IMR-90 (cell line): ENCODE data around the gene FBXW11. TPM values are rescaled to one million over a fixed set of nuclear protein-coding genes. Genes with fewer than 3 reads are reported as not detected.

Source experiments
- ATAC-seq: fragments of 200-7000 bp; cut with Tn5 transposase; 2 replicates; pipeline ENCODE4 v1.9.1; 2020; ENCODE audit warnings: low read depth, mild to moderate bottlenecking, moderate library complexity
- BruUV-seq: library from RNA; stranded (reverse); fragments of 400-500 nt; replicated peaks from 2 replicates; lab custom pipeline; 2021; lab: Mats Ljungman, UMichigan
- CTCF ChIA-PET: fragments of 300-600 bp; formaldehyde crosslinking; extraction: SDS; loops from one replicate; lab custom pipeline; 2021; ENCODE audit warnings: antibody characterized with exemption; lab: Yijun Ruan, JAX
- POLR2A ChIA-PET: fragments of 300-600 bp; sonication (Branson Sonifier 250); formaldehyde crosslinking; loops from one replicate; lab custom pipeline; 2022; ENCODE audit warnings: antibody characterized with exemption; ENCODE audit not compliant: unreplicated experiment; lab: Charles Lee
- DNase-seq: peaks from one replicate; pipeline ENCODE4 v3.0.0; 2013
- H2AFZ ChIP-seq: replicated peaks from 2 replicates; pipeline ENCODE3; 2013; ENCODE audit warnings: low read length, mild to moderate bottlenecking; ENCODE audit not compliant: poor library complexity
- H2AK5ac ChIP-seq: 2 replicates; pipeline ENCODE4 v1.6.1; 2013; ENCODE audit warnings: low read depth, low read length, inconsistent platforms
- H2AK9ac ChIP-seq: replicated peaks from 2 replicates; pipeline ENCODE3; 2013; ENCODE audit warnings: mild to moderate bottlenecking, low read depth, low read length, moderate library complexity; ENCODE audit not compliant: poor library complexity
- H2BK120ac ChIP-seq: 2 replicates; pipeline ENCODE4 v1.6.1; 2013; ENCODE audit warnings: low read depth, low read length, inconsistent platforms
- H2BK15ac ChIP-seq: 3 replicates; pipeline ENCODE4 v1.6.1; 2013; ENCODE audit warnings: low read depth, low read length, inconsistent platforms
- H2BK20ac ChIP-seq: 2 replicates; pipeline ENCODE4 v1.6.1; 2013; ENCODE audit warnings: low read depth, mild to moderate bottlenecking, inconsistent platforms, low read length, moderate library complexity
- H2BK5ac ChIP-seq: 2 replicates; pipeline ENCODE4 v1.6.1; 2013; ENCODE audit warnings: mild to moderate bottlenecking, low read depth, low read length, inconsistent platforms; ENCODE audit not compliant: poor library complexity, severe bottlenecking
- H3K14ac ChIP-seq: replicated peaks from 2 replicates; pipeline ENCODE4 v1.6.1; 2013; ENCODE audit warnings: low read depth, low read length, inconsistent platforms
- H3K18ac ChIP-seq: 2 replicates; pipeline ENCODE4 v1.6.1; 2013; ENCODE audit warnings: low read depth, low read length, control low read depth
- H3K23ac ChIP-seq: 2 replicates; pipeline ENCODE4 v1.6.1; 2013; ENCODE audit warnings: low read depth, low read length, inconsistent platforms
- H3K27ac ChIP-seq: 2 replicates; pipeline ENCODE4 v1.5.1; 2013; ENCODE audit warnings: mild to moderate bottlenecking, control low read depth, low read length; ENCODE audit not compliant: insufficient read depth
- H3K27me3 ChIP-seq: 2 replicates; pipeline ENCODE4 v1.6.1; 2013; ENCODE audit warnings: low read length; ENCODE audit not compliant: control insufficient read depth, insufficient read depth
- H3K36me3 ChIP-seq: 2 replicates; pipeline ENCODE4 v1.6.1; 2013; ENCODE audit warnings: low read length, mixed read lengths; ENCODE audit not compliant: control insufficient read depth, insufficient read depth
- H3K4ac ChIP-seq: 2 replicates; pipeline ENCODE4 v1.6.1; 2013; ENCODE audit warnings: low read depth, low read length, inconsistent platforms
- H3K4me1 ChIP-seq: 2 replicates; pipeline ENCODE4 v1.6.1; 2013; ENCODE audit warnings: low read length, mixed read lengths; ENCODE audit not compliant: control insufficient read depth, insufficient read depth
- H3K4me2 ChIP-seq: 2 replicates; pipeline ENCODE4 v1.6.1; 2013; ENCODE audit warnings: low read depth, mild to moderate bottlenecking, control low read depth, low read length, moderate library complexity
- H3K4me3 ChIP-seq: 2 replicates; pipeline ENCODE4 v1.5.1; 2013; ENCODE audit warnings: low read depth, mild to moderate bottlenecking, control low read depth, low read length, moderate library complexity; ENCODE audit not compliant: insufficient read depth
- H3K56ac ChIP-seq: 2 replicates; pipeline ENCODE4 v1.6.1; 2013; ENCODE audit warnings: low read length, inconsistent platforms; ENCODE audit not compliant: insufficient read depth; ENCODE audit errors: extremely low read depth
- H3K79me1 ChIP-seq, 2 experiments: 2 replicates each; pipeline ENCODE4 v1.6.1; 2013; ENCODE audit warnings: low read length in 2 of 2, inconsistent platforms in 1 of 2, low read depth in 1 of 2
- H3K9ac ChIP-seq: 2 replicates; pipeline ENCODE4 v1.6.1; 2013; ENCODE audit warnings: low read depth, low read length, control low read depth
- H3K9me1 ChIP-seq: 2 replicates; pipeline ENCODE4 v1.6.1; 2013; ENCODE audit warnings: low read length, inconsistent platforms; ENCODE audit not compliant: insufficient read depth
- H3K9me3 ChIP-seq: 2 replicates; pipeline ENCODE4 v1.6.1; 2013; ENCODE audit warnings: low read length; ENCODE audit not compliant: control insufficient read depth, insufficient read depth
- H4K20me1 ChIP-seq: 2 replicates; pipeline ENCODE4 v1.6.1; 2013; ENCODE audit warnings: low read length, inconsistent platforms; ENCODE audit not compliant: insufficient read depth
- H4K5ac ChIP-seq: 2 replicates; pipeline ENCODE4 v1.6.1; 2013; ENCODE audit warnings: mild to moderate bottlenecking, low read depth, low read length, control low read depth
- H4K8ac ChIP-seq, 2 experiments: 2 replicates each; pipeline ENCODE4 v1.6.1; 2013; ENCODE audit warnings: low read depth in 2 of 2, low read length in 2 of 2, control low read depth in 1 of 2, inconsistent platforms in 1 of 2
- H4K91ac ChIP-seq: 2 replicates; pipeline ENCODE4 v1.6.1; 2013; ENCODE audit warnings: low read depth, low read length, inconsistent platforms; ENCODE audit not compliant: insufficient read depth
- BHLHE40 ChIP-seq: fragments of 150-350 bp; IDR thresholded peaks from 2 replicates; pipeline ENCODE4 v1.6.1; 2016; ENCODE audit warnings: mild to moderate bottlenecking, low read depth, low read length
- CEBPB ChIP-seq: IDR thresholded peaks from 2 replicates; pipeline ENCODE4 v1.6.1; 2012; ENCODE audit warnings: low read depth, low read length, improper control_type of control experiment
- CHD1 ChIP-seq: IDR thresholded peaks from 2 replicates; pipeline ENCODE4 v1.6.1; 2012; ENCODE audit warnings: low read depth, low read length, improper control_type of control experiment
- FOS ChIP-seq: fragments of 150-350 bp; IDR thresholded peaks from 2 replicates; pipeline ENCODE4 v1.6.1; 2016; ENCODE audit warnings: low read depth, low read length
- MAZ ChIP-seq: IDR thresholded peaks from 2 replicates; pipeline ENCODE4 v1.6.1; 2012; ENCODE audit warnings: low read depth, mild to moderate bottlenecking, low read length, improper control_type of control experiment, moderate library complexity, borderline replicate concordance
- MXI1 ChIP-seq: IDR thresholded peaks from 2 replicates; pipeline ENCODE4 v1.6.1; 2012; ENCODE audit warnings: low read depth, mild to moderate bottlenecking, low read length, moderate library complexity, borderline replicate concordance
- POLR2A ChIP-seq: IDR thresholded peaks from 2 replicates; pipeline ENCODE4 v1.6.1; 2012; ENCODE audit warnings: mild to moderate bottlenecking, low read depth, low read length
- RFX5 ChIP-seq: IDR thresholded peaks from 2 replicates; pipeline ENCODE4 v1.8.0; 2012; ENCODE audit warnings: low read depth, mild to moderate bottlenecking, low read length, moderate library complexity
- SMC3 ChIP-seq: fragments of 150-350 bp; IDR thresholded peaks from 2 replicates; pipeline ENCODE4 v1.6.1; 2016; ENCODE audit warnings: low read depth, mild to moderate bottlenecking, antibody characterized with exemption, low read length, moderate library complexity
- WGBS, 2 experiments: methylation state at CpG; one replicate each; pipeline versions ENCODE4 v1.1.5 to v1.1.7; 2013; ENCODE audit warnings: missing lambda C conversion rate in 2 of 2; ENCODE audit not compliant: insufficient read length in 1 of 2; ENCODE audit errors: extremely low coverage in 2 of 2; 5-methylcytosine and 5-hydroxymethylcytosine counted together
- dilution Hi-C: fragments of 300-500 bp; cut with HindIII; formaldehyde crosslinking; loops from one replicate; pipeline ENCODE4 v1.14.3; 2018; ENCODE audit warnings: low sequenced_read_pairs; ENCODE audit not compliant: unreplicated experiment
- in situ Hi-C: fragments of 300-500 bp; cut with MboI; formaldehyde crosslinking; loops from 3 replicates; pipeline ENCODE4 v1.14.3; 2019; ENCODE audit warnings: low sequenced_read_pairs, inconsistent platforms, mixed read lengths
- intact Hi-C: fragments of 100-400 bp; cut with micrococcal nuclease; formaldehyde crosslinking; loops from 2 replicates; pipeline ENCODE4 v1.10.0; 2022
- polyA plus RNA-seq, 3 experiments: library from polyadenylated mRNA; depleted of rRNA; stranded (reverse); fragments of >200 nt; gene quantifications; 2 replicates each; pipeline ENCODE4 v1.2.3, GENCODE V29; 2012; ENCODE audit warnings: low replicate concordance in 1 of 3
- total RNA-seq: library from RNA; depleted of rRNA; stranded (reverse); fragments of >200 nt; gene quantifications from 2 replicates; pipeline ENCODE4 v1.2.3, GENCODE V29; 2012
- TF ChIP-seq, protein P1 (sequence below): conservative IDR thresholded peaks from 2 replicates; pipeline ENCODE4 v1.5.1; 2012; ENCODE audit warnings: mild to moderate bottlenecking, low read depth, low read length, improper control_type of control experiment
- TF ChIP-seq, protein P2 (sequence below): fragments of 150-350 bp; IDR thresholded peaks from 2 replicates; pipeline ENCODE4 v1.6.1; 2016; ENCODE audit warnings: low read depth, mild to moderate bottlenecking, low read length, moderate library complexity, borderline replicate concordance
- TF ChIP-seq, protein P3 (sequence below): fragments of 150-350 bp; IDR thresholded peaks from 2 replicates; pipeline ENCODE4 v1.6.1; 2017; ENCODE audit warnings: mild to moderate bottlenecking, antibody characterized with exemption, low read length, low read depth

The FBXW11 gene
- total and polyA plus RNA-seq, 2 of the 4 experiments (the other 2 are of a cell fraction), result 34.3 to 97.1 TPM

DNA sequence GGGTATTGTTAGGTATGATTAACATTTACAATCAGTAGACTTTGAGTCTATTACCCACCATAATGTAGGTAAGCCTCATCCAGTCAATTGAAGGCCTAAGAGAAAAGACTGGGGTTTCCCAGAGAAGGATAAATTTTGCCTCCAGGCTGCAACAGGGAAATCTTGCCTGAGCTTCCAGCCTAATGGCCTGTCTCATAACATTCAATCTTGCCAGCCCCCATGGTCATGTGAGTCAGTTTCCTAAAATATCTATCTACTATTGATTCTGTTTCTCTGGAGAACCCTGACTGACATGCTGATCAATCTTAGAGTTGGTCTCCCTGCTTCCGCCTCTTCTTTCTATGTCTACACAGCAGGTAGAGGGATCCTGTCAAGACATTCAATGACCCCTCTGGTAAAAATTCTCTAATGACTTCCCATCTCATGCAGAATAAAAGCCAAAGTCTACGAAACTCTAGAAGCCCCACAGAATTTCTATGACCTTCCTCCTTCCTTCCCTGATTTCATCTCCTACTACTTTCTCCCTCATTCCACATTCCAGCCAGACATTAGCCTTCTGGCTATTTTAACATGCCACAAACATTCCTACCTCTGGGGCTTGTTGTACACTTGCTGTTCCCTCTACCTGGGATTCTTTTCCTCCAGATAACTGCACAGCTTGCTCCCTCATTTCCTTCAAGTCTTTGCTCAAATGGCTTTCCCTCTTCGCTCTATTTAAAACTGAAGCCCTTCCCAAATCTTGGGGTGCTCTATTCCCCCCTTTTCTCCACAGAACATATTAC lies 60.2 kb downstream of the FBXW11 start (continued):
- TF ChIP-seq CEBPB, result no peak

DNA sequence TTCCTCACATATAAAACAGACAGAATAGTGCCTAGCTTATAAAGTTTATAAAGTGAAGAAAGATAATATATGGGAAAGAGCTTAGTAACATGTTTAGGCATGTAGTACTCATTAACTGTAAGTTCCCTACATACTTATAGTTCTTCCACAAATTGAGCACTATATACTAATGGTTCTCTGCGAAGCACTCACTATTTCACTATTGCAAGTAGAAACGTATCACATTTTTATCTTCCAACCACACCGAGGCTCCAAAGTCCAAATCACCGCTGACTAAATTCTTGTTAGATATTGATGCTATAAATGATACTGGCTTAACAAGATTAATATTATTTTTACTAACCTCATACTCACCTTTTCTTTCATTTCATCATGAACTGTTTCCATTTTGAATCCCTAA lies 61.0 kb downstream of the FBXW11 start:
- Histone ChIP-seq H3K9me1 (peaks cover 3% of the 10 kb centered on the region; the same call in 1 of the 2 replicates), H3K23ac (no peak overlapping the region), H2BK20ac (no peak overlapping the region), H3K27me3 (no peaks in the 10 kb centered on the region), H4K5ac (no peak overlapping the region), H3K14ac (no peak overlapping the region), H2BK5ac (peak overlapping the region; percentile 56), H4K8ac (no peak overlapping the region), H3K79me1 (peaks cover 18 to 48% of the 10 kb centered on the region in 2 experiments; a peak in 3 of 4 replicates), H3K56ac (no peak overlapping the region), H2AK9ac (no peak overlapping the region), H3K27ac (peak overlapping the region; percentile 64; the same call in 1 of the 2 replicates), H2BK120ac (no peak overlapping the region), H3K9me3 (no peaks in the 10 kb centered on the region), H3K4me1 (no peaks in the 10 kb centered on the region; the same call in none of the 2 replicates), H3K4ac (no peak overlapping the region; the same call in 1 of the 2 replicates), H2AFZ (no peak overlapping the region), H4K91ac (no peak overlapping the region), H3K36me3 (no peaks in the 10 kb centered on the region), H3K4me3 (no peak overlapping the region), H3K18ac (no peak overlapping the region), H4K20me1 (peaks cover 34% of the 10 kb centered on the region), H2BK15ac (no peak overlapping the region), H3K9ac (no peak overlapping the region), H3K4me2 (peak overlapping the region; percentile 69; the same call in 1 of the 2 replicates), H2AK5ac (no peak overlapping the region)
- ATAC-seq (peak; percentile 48), DNase-seq (no peak)
- POLR2A ChIA-PET, result interaction anchor here (0.6 kb wide), 1 partner anchor 13 kb away, joined by 3 read pairs; no protein-coding TSS in a partner anchor
- WGBS, 2 experiments, result no CpG with 5 or more reads among the region's 4 CpGs
- intact Hi-C loops, result no loop called here
- CTCF ChIA-PET, result no interaction called here
- dilution Hi-C loops, result no loop called here
- in situ Hi-C loops, result no loop called here
- BruUV-seq, result no TSS peak
- TF ChIP-seq CEBPB (no peak), FOS (no peak), BHLHE40 (no peak), RFX5 (no peak), SMC3 (no peak), MXI1 (no peak), POLR2A (no peak), MAZ (no peak), CHD1 (no peak)
- TF ChIP-seq, protein P1, sequence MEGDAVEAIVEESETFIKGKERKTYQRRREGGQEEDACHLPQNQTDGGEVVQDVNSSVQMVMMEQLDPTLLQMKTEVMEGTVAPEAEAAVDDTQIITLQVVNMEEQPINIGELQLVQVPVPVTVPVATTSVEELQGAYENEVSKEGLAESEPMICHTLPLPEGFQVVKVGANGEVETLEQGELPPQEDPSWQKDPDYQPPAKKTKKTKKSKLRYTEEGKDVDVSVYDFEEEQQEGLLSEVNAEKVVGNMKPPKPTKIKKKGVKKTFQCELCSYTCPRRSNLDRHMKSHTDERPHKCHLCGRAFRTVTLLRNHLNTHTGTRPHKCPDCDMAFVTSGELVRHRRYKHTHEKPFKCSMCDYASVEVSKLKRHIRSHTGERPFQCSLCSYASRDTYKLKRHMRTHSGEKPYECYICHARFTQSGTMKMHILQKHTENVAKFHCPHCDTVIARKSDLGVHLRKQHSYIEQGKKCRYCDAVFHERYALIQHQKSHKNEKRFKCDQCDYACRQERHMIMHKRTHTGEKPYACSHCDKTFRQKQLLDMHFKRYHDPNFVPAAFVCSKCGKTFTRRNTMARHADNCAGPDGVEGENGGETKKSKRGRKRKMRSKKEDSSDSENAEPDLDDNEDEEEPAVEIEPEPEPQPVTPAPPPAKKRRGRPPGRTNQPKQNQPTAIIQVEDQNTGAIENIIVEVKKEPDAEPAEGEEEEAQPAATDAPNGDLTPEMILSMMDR, result no peak
- TF ChIP-seq, protein P2, sequence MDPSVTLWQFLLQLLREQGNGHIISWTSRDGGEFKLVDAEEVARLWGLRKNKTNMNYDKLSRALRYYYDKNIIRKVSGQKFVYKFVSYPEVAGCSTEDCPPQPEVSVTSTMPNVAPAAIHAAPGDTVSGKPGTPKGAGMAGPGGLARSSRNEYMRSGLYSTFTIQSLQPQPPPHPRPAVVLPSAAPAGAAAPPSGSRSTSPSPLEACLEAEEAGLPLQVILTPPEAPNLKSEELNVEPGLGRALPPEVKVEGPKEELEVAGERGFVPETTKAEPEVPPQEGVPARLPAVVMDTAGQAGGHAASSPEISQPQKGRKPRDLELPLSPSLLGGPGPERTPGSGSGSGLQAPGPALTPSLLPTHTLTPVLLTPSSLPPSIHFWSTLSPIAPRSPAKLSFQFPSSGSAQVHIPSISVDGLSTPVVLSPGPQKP, result no peak
- TF ChIP-seq, protein P3, sequence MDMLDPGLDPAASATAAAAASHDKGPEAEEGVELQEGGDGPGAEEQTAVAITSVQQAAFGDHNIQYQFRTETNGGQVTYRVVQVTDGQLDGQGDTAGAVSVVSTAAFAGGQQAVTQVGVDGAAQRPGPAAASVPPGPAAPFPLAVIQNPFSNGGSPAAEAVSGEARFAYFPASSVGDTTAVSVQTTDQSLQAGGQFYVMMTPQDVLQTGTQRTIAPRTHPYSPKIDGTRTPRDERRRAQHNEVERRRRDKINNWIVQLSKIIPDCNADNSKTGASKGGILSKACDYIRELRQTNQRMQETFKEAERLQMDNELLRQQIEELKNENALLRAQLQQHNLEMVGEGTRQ, result no peak
